Tibial nerve (tissue), 3 donors: ENCODE measurements around the gene PPP1R3F.
A peak's percentile ranks its signal among the peaks of the same experiment; 100 is the strongest.

Source experiments
- POLR2A ChIP-seq, 2 donors: fragments of 450-650 bp; IDR thresholded peaks; one replicate each; pipeline ENCODE4 v1.6.1; 2017; ENCODE audit warnings: antibody characterized with exemption in 2 of 2, mild to moderate bottlenecking in 2 of 2, moderate library complexity in 2 of 2
- TF ChIP-seq, protein P1 (sequence below), 5 experiments: fragments of 200-600 bp in 3 of 5; fragments of 450-650 bp in 2 of 5; sonication (generic) in 3 of 5; IDR thresholded peaks; one replicate each; pipeline ENCODE4 v1.5.1; 2016 to 2019; ENCODE audit warnings: antibody characterized with exemption in 5 of 5, mild to moderate bottlenecking in 3 of 5, moderate library complexity in 2 of 5

- TF ChIP-seq, protein P1, sequence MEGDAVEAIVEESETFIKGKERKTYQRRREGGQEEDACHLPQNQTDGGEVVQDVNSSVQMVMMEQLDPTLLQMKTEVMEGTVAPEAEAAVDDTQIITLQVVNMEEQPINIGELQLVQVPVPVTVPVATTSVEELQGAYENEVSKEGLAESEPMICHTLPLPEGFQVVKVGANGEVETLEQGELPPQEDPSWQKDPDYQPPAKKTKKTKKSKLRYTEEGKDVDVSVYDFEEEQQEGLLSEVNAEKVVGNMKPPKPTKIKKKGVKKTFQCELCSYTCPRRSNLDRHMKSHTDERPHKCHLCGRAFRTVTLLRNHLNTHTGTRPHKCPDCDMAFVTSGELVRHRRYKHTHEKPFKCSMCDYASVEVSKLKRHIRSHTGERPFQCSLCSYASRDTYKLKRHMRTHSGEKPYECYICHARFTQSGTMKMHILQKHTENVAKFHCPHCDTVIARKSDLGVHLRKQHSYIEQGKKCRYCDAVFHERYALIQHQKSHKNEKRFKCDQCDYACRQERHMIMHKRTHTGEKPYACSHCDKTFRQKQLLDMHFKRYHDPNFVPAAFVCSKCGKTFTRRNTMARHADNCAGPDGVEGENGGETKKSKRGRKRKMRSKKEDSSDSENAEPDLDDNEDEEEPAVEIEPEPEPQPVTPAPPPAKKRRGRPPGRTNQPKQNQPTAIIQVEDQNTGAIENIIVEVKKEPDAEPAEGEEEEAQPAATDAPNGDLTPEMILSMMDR (IDR thresholded peaks at IDR 0.05) = no peak
- TF ChIP-seq POLR2A (IDR thresholded peaks at IDR 0.05) = peak; percentile 64 to 73
Observed at GRCh38 chrX:49269767-49270248, at the start of gene PPP1R3F.
